ENCODE measurements around the gene EXTL2.
"Not testable (repeated sequence)": the region's sequence is repeated elsewhere in the genome, so short reads cannot be mapped to it uniquely, and the experiment has no call there.

Gene EXTL2

DNA sequence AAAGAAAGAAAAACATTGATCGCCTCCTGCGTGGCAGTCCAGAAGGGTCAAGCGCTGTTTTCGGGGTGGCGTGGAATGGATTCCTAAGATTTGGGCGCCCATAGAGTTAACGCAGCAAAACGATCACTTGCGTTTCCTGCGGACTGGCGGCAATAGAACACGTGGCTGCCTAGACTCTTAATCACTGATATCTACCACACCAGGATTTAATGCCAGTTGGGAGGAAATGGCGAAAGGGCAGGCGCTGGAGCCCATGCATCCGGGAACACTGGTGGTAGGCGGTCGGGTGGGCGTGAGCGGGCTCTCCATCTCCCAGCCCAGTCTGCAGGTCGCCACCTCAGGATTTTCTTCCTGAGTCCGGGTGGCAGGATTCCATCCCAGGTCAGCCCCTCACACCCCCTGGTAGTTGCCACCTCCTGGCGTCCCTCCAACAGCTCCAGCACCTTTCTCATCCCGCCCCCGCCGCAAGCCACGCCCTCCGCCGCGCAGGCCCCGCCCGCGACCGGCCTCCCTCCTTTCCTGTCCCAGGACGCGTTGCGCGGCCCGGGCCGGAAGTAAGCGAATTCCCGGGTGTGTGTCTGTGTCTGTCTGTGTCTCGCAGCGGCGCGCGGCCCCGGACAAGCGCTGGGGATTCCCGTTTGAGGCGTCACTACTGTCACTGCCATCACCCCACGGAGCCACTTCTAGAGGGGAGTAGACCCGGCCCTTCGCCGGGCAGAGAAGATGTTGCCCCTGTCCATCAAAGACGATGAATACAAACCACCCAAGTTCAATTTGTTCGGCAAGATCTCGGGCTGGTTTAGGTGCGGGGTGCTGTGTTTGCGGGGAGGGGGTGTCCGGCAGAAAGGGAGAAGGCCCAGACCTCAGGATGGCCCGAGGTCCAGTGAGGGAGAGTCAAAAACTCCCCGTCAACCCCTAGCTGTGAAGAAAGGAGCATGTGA is 1.2 kb upstream of the EXTL2 start, which contains the start of gene SLC30A7:
Gene SLC30A7 (plus strand): TSS at position 551 of the 941 bp plus-strand sequence. CDS start 173 bp downstream, at position 724.
- peak within 1 kb of the TSS; percentile 54 for H3K27ac ChIP-seq (ENCODE audit: low read length)
- H3K4me3 ChIP-seq (ENCODE audit: low read length) = peak within 1 kb of the TSS; percentile 91
- H3K27me3 ChIP-seq (ENCODE audit: control insufficient read depth, insufficient read depth, low read length) = no peaks in the 10 kb centered on the region
- no peaks in the 10 kb centered on the region for H3K9me3 ChIP-seq (ENCODE audit: control insufficient read depth, low read depth, low read length)
- H3K4me1 ChIP-seq (ENCODE audit: control insufficient read depth, low read depth, low read length) = peaks cover 6% of the 10 kb centered on the region
- peak within 1 kb of the TSS; percentile 92 for H3K9ac ChIP-seq (ENCODE audit: low read length)
- peaks cover 30% of the 10 kb centered on the region for H3K36me3 ChIP-seq (ENCODE audit: control insufficient read depth, low read depth, low read length)

DNA sequence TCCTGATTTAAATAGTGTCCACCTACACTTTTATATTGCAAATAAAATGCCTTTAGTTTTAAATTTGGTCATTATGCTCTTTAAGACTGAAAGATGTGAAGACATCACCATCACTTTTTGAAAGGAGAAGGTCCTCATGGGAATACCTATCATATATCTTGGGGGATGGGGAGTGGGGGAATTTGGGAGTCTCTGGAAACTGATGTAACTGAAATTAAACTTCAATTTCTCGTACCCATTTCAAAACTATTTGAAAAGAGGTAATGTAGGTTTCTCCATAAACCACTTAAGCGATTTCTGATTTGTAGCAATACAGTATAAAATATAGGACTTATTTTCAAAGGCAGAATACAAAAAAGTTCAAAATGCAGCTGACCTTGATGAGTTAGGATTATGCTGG is 924 bp downstream of the EXTL2 start:
- peak overlapping the region; percentile 92 for H3K9ac ChIP-seq (ENCODE audit: low read length)
- peaks cover 13% of the 10 kb centered on the region for H3K9me3 ChIP-seq (ENCODE audit: control insufficient read depth, low read depth, low read length)
- H3K4me3 ChIP-seq (ENCODE audit: low read length) = peak overlapping the region; percentile 91
- peaks cover 6% of the 10 kb centered on the region for H3K4me1 ChIP-seq (ENCODE audit: control insufficient read depth, low read depth, low read length)
- no peak overlapping the region for H3K27ac ChIP-seq (ENCODE audit: low read length)
- no peaks in the 10 kb centered on the region for H3K27me3 ChIP-seq (ENCODE audit: control insufficient read depth, insufficient read depth, low read length)
- H3K36me3 ChIP-seq (ENCODE audit: control insufficient read depth, low read depth, low read length) = peaks cover 10% of the 10 kb centered on the region

DNA sequence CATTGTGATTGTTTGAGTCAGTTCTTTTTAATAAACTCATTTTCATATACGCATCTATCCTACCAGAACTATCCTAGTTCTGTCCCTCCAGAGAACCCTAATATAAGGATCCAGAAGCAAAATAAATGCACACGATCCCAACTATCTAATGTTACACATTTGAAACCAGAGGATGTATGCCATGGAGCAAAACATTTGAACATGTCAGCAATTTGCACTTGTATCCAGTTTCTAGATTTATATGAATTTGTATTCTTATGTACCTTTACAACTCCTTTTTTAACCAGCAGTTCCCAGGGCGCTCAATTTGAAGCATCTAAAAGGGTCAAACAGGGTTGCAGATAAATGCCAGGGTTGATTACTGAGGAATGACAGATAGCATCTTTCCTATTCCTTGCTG is 2.1 kb downstream of the EXTL2 start:
- Histone ChIP-seq H3K27me3 (ENCODE audit: control insufficient read depth, insufficient read depth, low read length) (no peaks in the 10 kb centered on the region), H3K27ac (ENCODE audit: low read length) (no peak overlapping the region), H3K4me3 (ENCODE audit: low read length) (no peak overlapping the region), H3K9me3 (ENCODE audit: control insufficient read depth, low read depth, low read length) (peaks cover 13% of the 10 kb centered on the region), H3K9ac (ENCODE audit: low read length) (no peak overlapping the region), H3K36me3 (ENCODE audit: control insufficient read depth, low read depth, low read length) (peaks cover 5% of the 10 kb centered on the region), H3K4me1 (ENCODE audit: control insufficient read depth, low read depth, low read length) (peaks cover 6% of the 10 kb centered on the region)

DNA sequence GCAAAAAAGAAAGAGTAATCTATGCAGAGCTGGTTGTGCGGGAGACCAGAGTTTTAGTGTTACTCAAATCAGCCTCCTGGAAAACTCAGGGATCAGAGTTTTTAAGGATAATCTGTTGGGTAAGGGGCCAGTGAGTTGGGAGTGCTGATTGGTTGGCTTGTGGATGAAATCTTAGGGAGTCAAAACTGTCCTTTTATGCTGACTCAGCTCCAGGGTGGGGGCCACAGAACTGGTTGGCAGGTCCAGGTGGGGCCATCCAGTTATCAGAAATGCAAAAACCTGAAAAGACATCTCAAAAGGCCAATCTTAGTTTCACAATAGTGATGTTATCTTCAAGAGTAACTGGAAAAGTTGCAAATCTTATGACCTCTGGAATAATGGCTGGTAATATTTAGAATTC is 3.3 kb downstream of the EXTL2 start:
- no peaks in the 10 kb centered on the region for H3K27me3 ChIP-seq (ENCODE audit: control insufficient read depth, insufficient read depth, low read length)
- no peak overlapping the region for H3K27ac ChIP-seq (ENCODE audit: low read length)
- H3K4me1 ChIP-seq (ENCODE audit: control insufficient read depth, low read depth, low read length) = no peaks in the 10 kb centered on the region
- H3K4me3 ChIP-seq (ENCODE audit: low read length) = no peak overlapping the region
- peaks cover 13% of the 10 kb centered on the region for H3K9me3 ChIP-seq (ENCODE audit: control insufficient read depth, low read depth, low read length)
- no peak overlapping the region for H3K9ac ChIP-seq (ENCODE audit: low read length)
- peaks cover 5% of the 10 kb centered on the region for H3K36me3 ChIP-seq (ENCODE audit: control insufficient read depth, low read depth, low read length)

DNA sequence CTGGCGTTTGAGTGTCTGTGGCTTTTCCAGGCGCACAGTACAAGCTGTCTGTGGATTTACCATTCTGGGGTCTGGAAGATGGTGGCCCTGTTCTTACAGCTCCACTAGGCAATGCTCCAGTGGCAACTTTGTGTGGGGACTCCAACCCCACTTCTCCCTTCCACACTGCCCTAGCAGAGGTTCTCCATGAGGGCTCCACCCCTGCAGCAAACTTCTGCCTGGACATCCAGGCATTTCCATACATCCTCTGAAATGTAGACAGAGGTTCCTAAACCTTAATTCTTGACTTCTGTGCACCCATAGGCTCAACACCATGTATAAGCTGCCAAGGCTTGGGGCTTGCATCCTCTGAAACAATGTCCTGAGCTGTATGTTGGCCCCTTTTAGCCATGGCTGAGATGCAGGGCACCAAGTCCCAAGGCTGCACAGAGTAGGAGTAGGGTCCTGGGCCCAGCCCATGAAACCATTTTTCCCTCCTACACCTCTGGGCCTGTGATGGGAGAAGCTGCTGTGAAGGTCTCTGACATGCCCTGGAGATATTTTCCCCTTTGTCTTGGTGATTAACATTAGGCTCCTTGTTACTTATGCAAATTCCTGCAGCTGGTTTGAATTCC is 4.7 kb downstream of the EXTL2 start:
- not testable (repeated sequence) for H3K27ac ChIP-seq (ENCODE audit: low read length); H3K36me3 ChIP-seq (ENCODE audit: control insufficient read depth, low read depth, low read length); H3K4me1 ChIP-seq (ENCODE audit: control insufficient read depth, low read depth, low read length); H3K4me3 ChIP-seq (ENCODE audit: low read length); H3K9ac ChIP-seq (ENCODE audit: low read length); H3K27me3 ChIP-seq (ENCODE audit: control insufficient read depth, insufficient read depth, low read length)
- H3K9me3 ChIP-seq (ENCODE audit: control insufficient read depth, low read depth, low read length) = peaks cover 13% of the 10 kb centered on the region

DNA sequence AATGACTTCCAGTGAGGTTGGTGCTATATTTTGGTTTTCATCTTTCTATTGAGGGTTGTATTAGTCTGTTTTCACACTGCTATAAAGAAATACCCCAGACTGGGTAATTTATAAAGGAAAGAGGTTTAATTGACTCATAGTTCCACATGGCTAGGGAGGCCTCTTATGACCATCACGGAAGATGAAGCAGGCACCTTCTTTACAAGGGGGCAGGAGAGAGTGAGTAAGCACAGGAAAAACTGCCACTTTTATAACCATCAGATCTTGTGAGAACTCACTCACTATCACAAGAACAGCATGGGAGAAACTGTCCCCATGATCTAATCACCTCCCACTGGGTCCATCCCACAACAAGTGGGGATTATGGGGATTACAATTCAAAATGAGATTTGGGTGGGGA is 5.6 kb downstream of the EXTL2 start:
- H3K27ac ChIP-seq (ENCODE audit: low read length); H3K27me3 ChIP-seq (ENCODE audit: control insufficient read depth, insufficient read depth, low read length); H3K36me3 ChIP-seq (ENCODE audit: control insufficient read depth, low read depth, low read length); H3K9ac ChIP-seq (ENCODE audit: low read length); H3K4me1 ChIP-seq (ENCODE audit: control insufficient read depth, low read depth, low read length); H3K4me3 ChIP-seq (ENCODE audit: low read length): not testable (repeated sequence)
- peaks cover 13% of the 10 kb centered on the region for H3K9me3 ChIP-seq (ENCODE audit: control insufficient read depth, low read depth, low read length)

DNA sequence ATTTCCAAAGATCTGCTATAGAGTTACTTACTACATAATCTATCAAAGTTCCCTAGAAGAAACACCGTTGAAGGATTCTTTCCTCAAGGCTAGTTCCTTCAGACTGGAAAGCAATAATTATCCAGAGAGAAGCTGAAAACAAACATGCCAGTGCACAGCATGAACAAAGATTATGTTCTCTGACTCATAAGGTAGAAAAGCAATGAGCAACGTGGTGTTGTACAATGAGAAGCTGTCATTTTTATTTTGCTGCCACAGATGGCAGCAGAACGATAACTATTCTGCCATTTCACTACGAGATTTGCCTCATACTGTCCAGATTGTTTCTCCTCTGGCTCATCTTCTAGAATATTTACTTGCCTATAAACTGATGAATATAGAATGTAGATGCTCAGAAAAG is 10.7 kb downstream of the EXTL2 start:
- Histone ChIP-seq H3K4me3 (ENCODE audit: low read length) (no peak overlapping the region), H3K27me3 (ENCODE audit: control insufficient read depth, insufficient read depth, low read length) (no peaks in the 10 kb centered on the region), H3K36me3 (ENCODE audit: control insufficient read depth, low read depth, low read length) (no peaks in the 10 kb centered on the region), H3K9ac (ENCODE audit: low read length) (no peak overlapping the region), H3K27ac (ENCODE audit: low read length) (no peak overlapping the region), H3K9me3 (ENCODE audit: control insufficient read depth, low read depth, low read length) (peaks cover 1% of the 10 kb centered on the region), H3K4me1 (ENCODE audit: control insufficient read depth, low read depth, low read length) (no peaks in the 10 kb centered on the region)

DNA sequence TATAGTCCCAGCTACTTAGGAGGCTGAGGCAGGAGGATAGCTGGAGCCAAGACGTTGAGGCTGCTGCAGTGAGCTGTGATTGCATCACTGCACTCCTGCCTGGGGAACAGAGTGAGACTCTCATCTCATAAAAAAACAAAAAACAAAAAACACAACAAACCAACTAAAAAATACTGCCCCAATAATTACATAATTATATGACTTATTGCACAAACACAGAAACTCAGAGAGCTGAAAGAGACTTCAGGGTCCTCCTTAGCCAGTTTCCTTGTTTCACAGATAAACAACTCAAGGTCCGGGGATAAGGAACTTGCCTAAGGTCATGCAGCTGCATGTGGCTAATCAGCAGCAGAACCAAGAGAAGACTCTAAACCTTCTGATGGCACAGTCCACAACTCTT is 11.9 kb downstream of the EXTL2 start:
- Histone ChIP-seq H3K27ac (ENCODE audit: low read length) (no peak overlapping the region), H3K4me1 (ENCODE audit: control insufficient read depth, low read depth, low read length) (no peaks in the 10 kb centered on the region), H3K27me3 (ENCODE audit: control insufficient read depth, insufficient read depth, low read length) (no peaks in the 10 kb centered on the region), H3K9ac (ENCODE audit: low read length) (no peak overlapping the region), H3K9me3 (ENCODE audit: control insufficient read depth, low read depth, low read length) (no peaks in the 10 kb centered on the region), H3K36me3 (ENCODE audit: control insufficient read depth, low read depth, low read length) (no peaks in the 10 kb centered on the region), H3K4me3 (ENCODE audit: low read length) (no peak overlapping the region)

DNA sequence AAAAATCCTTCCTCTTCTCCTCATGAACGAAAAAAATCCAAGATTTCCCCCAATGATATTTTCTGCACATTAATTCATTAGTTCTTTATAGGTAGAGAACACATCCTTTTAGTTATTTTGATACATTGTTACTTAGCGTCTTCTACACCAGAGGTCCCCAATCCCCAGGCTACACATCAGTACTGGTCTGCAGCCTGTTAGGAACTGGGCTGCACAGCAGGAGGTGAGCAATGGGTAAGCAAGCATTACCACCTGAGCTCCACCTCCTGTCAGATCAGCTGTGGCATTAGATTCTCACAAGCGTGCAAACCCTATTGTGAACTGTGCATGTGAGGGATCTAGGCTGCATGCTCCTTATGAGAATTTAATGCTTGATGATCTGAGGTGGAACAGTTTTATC is 13.0 kb downstream of the EXTL2 start:
- H3K36me3 ChIP-seq (ENCODE audit: control insufficient read depth, low read depth, low read length) = peaks cover 8% of the 10 kb centered on the region
- no peaks in the 10 kb centered on the region for H3K27me3 ChIP-seq (ENCODE audit: control insufficient read depth, insufficient read depth, low read length)
- H3K4me1 ChIP-seq (ENCODE audit: control insufficient read depth, low read depth, low read length) = no peaks in the 10 kb centered on the region
- no peak overlapping the region for H3K27ac ChIP-seq (ENCODE audit: low read length)
- H3K9ac ChIP-seq (ENCODE audit: low read length) = no peak overlapping the region
- no peaks in the 10 kb centered on the region for H3K9me3 ChIP-seq (ENCODE audit: control insufficient read depth, low read depth, low read length)
- H3K4me3 ChIP-seq (ENCODE audit: low read length) = no peak overlapping the region

DNA sequence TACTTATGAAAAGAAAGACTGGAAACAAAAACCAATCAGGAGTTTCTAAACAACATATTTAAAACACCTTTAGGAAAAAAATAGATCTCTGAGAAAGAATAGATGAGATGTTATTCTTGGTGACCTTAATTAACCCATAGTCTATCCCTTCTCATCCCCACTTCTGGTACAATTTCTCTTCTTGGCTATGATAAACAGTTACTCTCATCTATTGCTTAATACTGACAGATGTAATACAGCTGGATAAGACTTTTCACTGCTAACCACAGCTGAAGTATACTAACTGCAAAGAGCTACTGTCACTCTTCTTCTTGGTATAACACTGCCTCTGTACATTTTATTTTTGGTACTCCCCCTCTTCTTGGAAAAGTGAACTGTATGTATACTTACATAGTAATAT is 15.2 kb downstream of the EXTL2 start:
- H3K9ac ChIP-seq (ENCODE audit: low read length) = no peak overlapping the region
- no peaks in the 10 kb centered on the region for H3K27me3 ChIP-seq (ENCODE audit: control insufficient read depth, insufficient read depth, low read length)
- H3K9me3 ChIP-seq (ENCODE audit: control insufficient read depth, low read depth, low read length) = no peaks in the 10 kb centered on the region
- peaks cover 15% of the 10 kb centered on the region for H3K36me3 ChIP-seq (ENCODE audit: control insufficient read depth, low read depth, low read length)
- H3K27ac ChIP-seq (ENCODE audit: low read length) = no peak overlapping the region
- H3K4me3 ChIP-seq (ENCODE audit: low read length) = no peak overlapping the region
- no peaks in the 10 kb centered on the region for H3K4me1 ChIP-seq (ENCODE audit: control insufficient read depth, low read depth, low read length)

DNA sequence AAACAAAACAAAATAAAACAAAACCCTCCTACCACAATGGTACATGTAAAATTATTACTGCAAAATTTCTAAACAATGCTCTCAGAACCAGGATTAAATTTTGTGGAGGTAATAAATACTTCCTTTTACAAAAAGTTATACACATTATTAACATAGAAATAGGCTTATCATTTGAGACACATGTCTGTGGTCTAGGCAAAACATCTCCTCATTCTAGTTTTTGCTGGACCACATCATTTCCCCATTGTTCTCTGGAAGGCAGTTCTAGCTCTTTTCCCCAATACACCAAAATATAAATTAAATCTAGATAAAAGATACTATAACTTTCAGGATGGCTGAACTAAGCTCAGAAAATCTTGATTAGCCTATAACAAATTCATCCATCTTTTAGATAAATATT is 18.4 kb downstream of the EXTL2 start:
- no peaks in the 10 kb centered on the region for H3K27me3 ChIP-seq (ENCODE audit: control insufficient read depth, insufficient read depth, low read length)
- H3K9me3 ChIP-seq (ENCODE audit: control insufficient read depth, low read depth, low read length) = no peaks in the 10 kb centered on the region
- peaks cover 21% of the 10 kb centered on the region for H3K36me3 ChIP-seq (ENCODE audit: control insufficient read depth, low read depth, low read length)
- H3K9ac ChIP-seq (ENCODE audit: low read length) = no peak overlapping the region
- no peak overlapping the region for H3K27ac ChIP-seq (ENCODE audit: low read length)
- no peaks in the 10 kb centered on the region for H3K4me1 ChIP-seq (ENCODE audit: control insufficient read depth, low read depth, low read length)
- H3K4me3 ChIP-seq (ENCODE audit: low read length) = no peak overlapping the region

DNA sequence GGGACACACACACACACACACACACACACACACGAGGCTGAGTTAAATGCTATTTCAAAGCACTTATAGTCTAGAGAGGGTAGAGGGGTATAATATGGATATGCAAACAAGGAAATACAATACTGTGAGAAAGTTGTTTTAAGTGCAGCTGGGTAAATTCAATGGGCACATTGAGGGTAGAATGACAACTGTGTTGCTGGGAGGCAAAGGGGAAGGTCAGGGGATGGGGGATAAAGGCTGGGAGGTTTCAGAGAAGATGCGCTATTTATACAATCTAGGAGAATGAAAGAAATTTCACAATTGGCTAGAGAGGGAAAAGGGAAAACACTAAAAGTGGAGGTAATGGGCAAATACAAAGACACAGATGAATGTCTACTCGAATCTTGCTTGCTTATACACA is 19.4 kb downstream of the EXTL2 start:
- H3K9me3 ChIP-seq (ENCODE audit: control insufficient read depth, low read depth, low read length) = no peaks in the 10 kb centered on the region
- no peaks in the 10 kb centered on the region for H3K4me1 ChIP-seq (ENCODE audit: control insufficient read depth, low read depth, low read length)
- H3K27ac ChIP-seq (ENCODE audit: low read length) = no peak overlapping the region
- H3K36me3 ChIP-seq (ENCODE audit: control insufficient read depth, low read depth, low read length) = peaks cover 21% of the 10 kb centered on the region
- H3K4me3 ChIP-seq (ENCODE audit: low read length) = no peak overlapping the region
- H3K9ac ChIP-seq (ENCODE audit: low read length) = no peak overlapping the region
- H3K27me3 ChIP-seq (ENCODE audit: control insufficient read depth, insufficient read depth, low read length) = no peaks in the 10 kb centered on the region

All from iPS-18a (cell line).